B cell (primary cell): ENCODE measurements around the gene SREBF1. TPM values are rescaled to one million over a fixed set of nuclear protein-coding genes. Genes with fewer than 3 reads are reported as not detected.

Experiments
- ATAC-seq: fragments of 200-7000 bp; cut with Tn5 transposase; one replicate; pipeline ENCODE4 v1.10.0; 2021; ENCODE audit warnings: low read depth, mild to moderate bottlenecking, moderate number of reproducible peaks, moderate library complexity
- CTCF ChIA-PET: fragments of 350-600 bp; sonication (Branson Sonifier 250); formaldehyde crosslinking; loops from one replicate; lab custom pipeline; 2021; ENCODE audit warnings: antibody characterized with exemption, inconsistent platforms; lab: Charles Lee
- POLR2A ChIA-PET: fragments of 350-600 bp; sonication (Branson Sonifier 250); formaldehyde crosslinking; loops from one replicate; lab custom pipeline; 2021; ENCODE audit warnings: antibody characterized with exemption; lab: Charles Lee
- DNase-seq: peaks from one replicate; pipeline ENCODE4 v3.0.0; 2013
- H2AFZ ChIP-seq: 2 replicates; pipeline ENCODE4 v1.6.1; 2012; ENCODE audit warnings: mild to moderate bottlenecking, low read depth, low read length; ENCODE audit not compliant: insufficient read depth, poor library complexity, severe bottlenecking
- H3K27ac ChIP-seq, 2 donors: 1 replicate in 1 of 2; 2 replicates in 1 of 2; pipeline ENCODE4 v1.5.1; 2012 to 2013; ENCODE audit warnings: low read length in 2 of 2, mild to moderate bottlenecking in 2 of 2, moderate library complexity in 1 of 2
- H3K27me3 ChIP-seq, 4 experiments: fragments of 200-600 bp in 1 of 4; sonication (generic) in 1 of 4; replicated peaks in 1 of 4; 1 replicate in 2 of 4; 2 replicates in 2 of 4; pipeline versions ENCODE4 v1.6.1 to v1.7.0; 2013 to 2016; ENCODE audit warnings: low read length in 3 of 4, mild to moderate bottlenecking in 2 of 4, mixed read lengths in 1 of 4, moderate library complexity in 1 of 4; ENCODE audit not compliant: insufficient read depth in 4 of 4, control insufficient read depth in 3 of 4; ENCODE audit errors: control extremely low read depth in 1 of 4
- H3K36me3 ChIP-seq, 2 experiments: replicated peaks in 1 of 2; 1 replicate in 1 of 2; 2 replicates in 1 of 2; pipeline versions ENCODE4 v1.6.1 to v1.7.1; 2013; ENCODE audit warnings: low read length in 1 of 2; ENCODE audit not compliant: insufficient read depth in 2 of 2, control insufficient read depth in 1 of 2; ENCODE audit errors: control extremely low read depth in 1 of 2, extremely low read depth in 1 of 2
- H3K4me1 ChIP-seq, 2 donors: fragments of 200-600 bp in 1 of 2; sonication (generic) in 1 of 2; 1 replicate in 1 of 2; 2 replicates in 1 of 2; pipeline versions ENCODE4 v1.5.1 to v1.6.1; 2013 to 2017; ENCODE audit warnings: low read length in 2 of 2; ENCODE audit not compliant: control insufficient read depth in 2 of 2, insufficient read depth in 2 of 2
- H3K4me2 ChIP-seq: replicated peaks from 2 replicates; pipeline ENCODE3; 2012; ENCODE audit warnings: mild to moderate bottlenecking, low read depth, low read length; ENCODE audit not compliant: poor library complexity, severe bottlenecking
- H3K4me3 ChIP-seq, 5 experiments: fragments of 200-600 bp in 1 of 5; sonication (generic) in 1 of 5; 1 replicate in 3 of 5; 2 replicates in 2 of 5; pipeline versions ENCODE4 v1.5.1 to v1.7.0; 2011 to 2016; ENCODE audit warnings: low read length in 4 of 5, mild to moderate bottlenecking in 4 of 5, low read depth in 2 of 5, control low read depth in 1 of 5, moderate library complexity in 1 of 5; ENCODE audit not compliant: insufficient read depth in 1 of 5; ENCODE audit errors: control extremely low read depth in 1 of 5, extremely low read depth in 1 of 5
- H3K79me2 ChIP-seq: fragments of 200-600 bp; sonication (generic); one replicate; pipeline ENCODE4 v1.6.0; 2016; ENCODE audit warnings: low read length; ENCODE audit not compliant: control insufficient read depth, insufficient read depth
- H3K9ac ChIP-seq: fragments of 200-600 bp; sonication (generic); 2 replicates; pipeline ENCODE4 v1.6.1; 2017; ENCODE audit warnings: mild to moderate bottlenecking, low read length, moderate library complexity
- H3K9me3 ChIP-seq, 3 donors: one replicate each; pipeline versions ENCODE4 v1.6.1 to v1.7.1; 2013; ENCODE audit warnings: low read length in 2 of 3; ENCODE audit not compliant: control insufficient read depth in 2 of 3, insufficient read depth in 1 of 3; ENCODE audit errors: control extremely low read depth in 1 of 3
- H4K20me1 ChIP-seq: 2 replicates; pipeline ENCODE4 v1.6.0; 2012; ENCODE audit warnings: mild to moderate bottlenecking, low read length; ENCODE audit not compliant: insufficient read depth, control insufficient read depth, poor library complexity, severe bottlenecking
- H3K27ac Mint-ChIP-seq: one replicate; pipeline ENCODE4 v1.8.0; 2021; ENCODE audit warnings: mixed read lengths
- H3K27me3 Mint-ChIP-seq: one replicate; pipeline ENCODE4 v1.8.0; 2021; ENCODE audit warnings: mixed read lengths
- H3K4me1 Mint-ChIP-seq: one replicate; pipeline ENCODE4 v1.8.0; 2021; ENCODE audit warnings: mixed read lengths
- H3K4me3 Mint-ChIP-seq: one replicate; pipeline ENCODE4 v1.8.0; 2021; ENCODE audit warnings: mixed read lengths
- H3K9me3 Mint-ChIP-seq: one replicate; pipeline ENCODE4 v1.8.0; 2022; ENCODE audit warnings: mixed read lengths; ENCODE audit not compliant: insufficient read depth
- CTCF ChIP-seq: fragments of 200-600 bp; IDR thresholded peaks from one replicate; pipeline ENCODE4 v1.8.0; 2022; ENCODE audit warnings: antibody characterized with exemption, mild to moderate bottlenecking
- EZH2 ChIP-seq: IDR thresholded peaks from 2 replicates; pipeline ENCODE4 v1.6.1; 2012; ENCODE audit warnings: borderline replicate concordance, low read depth, mild to moderate bottlenecking, moderate library complexity, low read length; ENCODE audit not compliant: insufficient read depth, poor library complexity, severe bottlenecking
- WGBS: methylation state at CpG from one replicate; pipeline ENCODE4 v1.1.5; 2013; ENCODE audit warnings: missing lambda C conversion rate; ENCODE audit not compliant: insufficient coverage; 5-methylcytosine and 5-hydroxymethylcytosine counted together
- intact Hi-C: fragments of 100-400 bp; cut with micrococcal nuclease; formaldehyde crosslinking; loops from one replicate; pipeline ENCODE4 v1.10.0; 2022
- polyA plus RNA-seq: library from polyadenylated mRNA; depleted of rRNA; stranded (reverse); fragments of >200 nt; gene quantifications from 2 replicates; pipeline ENCODE4 v1.2.3, GENCODE V29; 2012
- total RNA-seq, 2 donors: library from RNA; stranded (reverse); fragments of 120-200 nt in 1 of 2; gene quantifications; 1 replicate in 1 of 2; 2 replicates in 1 of 2; pipeline versions ENCODE4 v1.2.3 to v1.2.4, GENCODE V29; 2013 to 2022

Gene SREBF1
- total and polyA plus RNA-seq, 2 donors (not counting 1 experiment from before 2014, with no cell fraction given) = 21.6 to 34.9 TPM

GRCh38 chr17:17807440-17807839 lies 29.3 kb downstream of the SREBF1 start:
- DNase-seq = no peak
- Histone ChIP-seq H3K79me2 (no peaks in the 10 kb centered on the region), H3K4me2 (no peak overlapping the region), H3K36me3 (peaks cover 0 to 4% of the 10 kb centered on the region in 2 experiments), H2AFZ (no peak overlapping the region), H3K9ac (no peak overlapping the region), H3K27ac (no peak overlapping the region), H3K4me3 (no peak overlapping the region), H3K4me1 (peaks cover 0 to 8% of the 10 kb centered on the region in 2 donors), H4K20me1 (peaks cover 8% of the 10 kb centered on the region), H3K9me3 (no peaks in the 10 kb centered on the region), H3K27me3 (no peaks in the 10 kb centered on the region)
- no peak overlapping the region for H3K27ac Mint-ChIP-seq
- TF ChIP-seq CTCF (no peak), EZH2 (no peak)
- WGBS = 96% methylated on average over 4 of the region's 5 CpGs
- ATAC-seq = no peak
- no peaks in the 10 kb centered on the region for H3K9me3 Mint-ChIP-seq
- H3K4me3 Mint-ChIP-seq = no peak overlapping the region
- peaks cover 7% of the 10 kb centered on the region for H3K4me1 Mint-ChIP-seq
- ChIA-PET CTCF (interaction anchor here (0.6 to 2.1 kb wide), 3 partner anchors 23 to 269 kb away, joined by 3 to 6 read pairs (median 4); no protein-coding TSS in a partner anchor), POLR2A (no interaction called here)
- no peaks in the 10 kb centered on the region for H3K27me3 Mint-ChIP-seq
- intact Hi-C loops = no loop called here

- Histone ChIP-seq H3K4me1 (peaks cover 0 to 3% of the 10 kb centered on the region in 2 donors), H3K27me3 (no peaks in the 10 kb centered on the region), H3K9ac (no peak overlapping the region), H3K4me2 (no peak overlapping the region), H2AFZ (no peak overlapping the region), H3K36me3 (no peaks in the 10 kb centered on the region), H3K79me2 (no peaks in the 10 kb centered on the region), H4K20me1 (peaks cover 2% of the 10 kb centered on the region), H3K27ac (no peak overlapping the region), H3K9me3 (no peaks in the 10 kb centered on the region), H3K4me3 (no peak overlapping the region)
- ATAC-seq (no peak), DNase-seq (no peak)
- Mint-ChIP-seq H3K27me3 (no peaks in the 10 kb centered on the region), H3K9me3 (no peaks in the 10 kb centered on the region), H3K27ac (no peak overlapping the region), H3K4me1 (peaks cover 3% of the 10 kb centered on the region), H3K4me3 (no peak overlapping the region)
- 97% methylated on average over 9 of the region's 17 CpGs for WGBS
- ChIA-PET CTCF (interaction anchor here (1.0 to 1.4 kb wide), 2 partner anchors 14 to 55 kb away, joined by 3 read pairs; no protein-coding TSS in a partner anchor), POLR2A (no interaction called here)
- intact Hi-C loops = no loop called here
- TF ChIP-seq CTCF (no peak), EZH2 (no peak)
Measured at GRCh38 chr17:17806611-17807274, 30.0 kb downstream of the SREBF1 start.
